Liver (tissue), 9 donors: Measurements from ENCODE around the gene LMF1. TPM values are rescaled to one million over a fixed set of nuclear protein-coding genes. Genes with fewer than 3 reads are reported as not detected.

ENCODE experiments used
- DNase-seq: peaks from one replicate; pipeline ENCODE4 v3.0.0-alpha.2; 2017; ENCODE audit warnings: low spot score
- H3K27ac ChIP-seq, 2 donors: one replicate each; pipeline ENCODE4 v1.7.0; 2013; ENCODE audit warnings: inconsistent platforms in 2 of 2, low read length in 2 of 2, control low read depth in 1 of 2, low read depth in 1 of 2, mild to moderate bottlenecking in 1 of 2
- H3K27me3 ChIP-seq, 4 donors: one replicate each; pipeline versions ENCODE4 v1.6.1 to v1.7.0; 2013; ENCODE audit warnings: low read length in 3 of 4, inconsistent platforms in 1 of 4, mild to moderate bottlenecking in 1 of 4, moderate library complexity in 1 of 4; ENCODE audit not compliant: control insufficient read depth in 4 of 4, insufficient read depth in 4 of 4
- H3K36me3 ChIP-seq, 4 donors: one replicate each; pipeline versions ENCODE4 v1.6.1 to v1.7.0; 2013; ENCODE audit warnings: low read length in 3 of 4, mild to moderate bottlenecking in 3 of 4, low read depth in 1 of 4, moderate library complexity in 1 of 4; ENCODE audit not compliant: control insufficient read depth in 4 of 4, insufficient read depth in 3 of 4
- H3K4me1 ChIP-seq, 4 donors: one replicate each; pipeline versions ENCODE4 v1.6.1 to v1.7.0; 2013; ENCODE audit warnings: low read length in 3 of 4, mild to moderate bottlenecking in 3 of 4, moderate library complexity in 1 of 4; ENCODE audit not compliant: control insufficient read depth in 4 of 4, insufficient read depth in 4 of 4
- H3K4me3 ChIP-seq, 3 donors: one replicate each; pipeline versions ENCODE4 v1.6.1 to v1.7.0; 2013; ENCODE audit warnings: low read length in 3 of 3, control low read depth in 1 of 3, low read depth in 1 of 3, mild to moderate bottlenecking in 1 of 3
- H3K9ac ChIP-seq, 2 donors: one replicate each; pipeline ENCODE4 v1.7.0; 2013; ENCODE audit warnings: low read length in 2 of 2, mild to moderate bottlenecking in 2 of 2, moderate library complexity in 2 of 2, control low read depth in 1 of 2, low read depth in 1 of 2
- H3K9me3 ChIP-seq, 4 donors: one replicate each; pipeline versions ENCODE4 v1.6.1 to v1.7.0; 2013; ENCODE audit warnings: low read length in 3 of 4; ENCODE audit not compliant: control insufficient read depth in 4 of 4
- EGR1 ChIP-seq, 2 donors: IDR thresholded peaks; 2 replicates each; pipeline ENCODE4 v1.6.1; 2016 to 2018; ENCODE audit warnings: antibody characterized with exemption in 2 of 2, low read depth in 2 of 2
- FOXA1 ChIP-seq: IDR thresholded peaks from 2 replicates; pipeline ENCODE4 v1.6.1; 2016; ENCODE audit warnings: antibody characterized with exemption
- FOXA2 ChIP-seq: IDR thresholded peaks from 2 replicates; pipeline ENCODE4 v1.6.1; 2016; ENCODE audit warnings: antibody characterized with exemption
- GABPA ChIP-seq, 2 donors: IDR thresholded peaks in 1 of 2; conservative IDR thresholded peaks in 1 of 2; 2 replicates each; pipeline ENCODE4 v1.6.1; 2016; ENCODE audit warnings: antibody characterized with exemption in 2 of 2, mild to moderate bottlenecking in 1 of 2, moderate library complexity in 1 of 2
- JUND ChIP-seq, 2 donors: IDR thresholded peaks; 2 replicates each; pipeline ENCODE4 v1.6.1; 2016; ENCODE audit warnings: antibody characterized with exemption in 2 of 2
- NR2F2 ChIP-seq: IDR thresholded peaks from 2 replicates; pipeline ENCODE4 v1.6.1; 2016; ENCODE audit warnings: antibody characterized with exemption
- RAD21 ChIP-seq, 2 donors: IDR thresholded peaks; 2 replicates each; pipeline ENCODE4 v1.6.1; 2016; ENCODE audit warnings: antibody characterized with exemption in 2 of 2, mild to moderate bottlenecking in 2 of 2
- RXRA ChIP-seq, 2 donors: IDR thresholded peaks; 2 replicates each; pipeline ENCODE4 v1.6.1; 2017 to 2018; ENCODE audit warnings: antibody characterized with exemption in 2 of 2, mild to moderate bottlenecking in 1 of 2
- SP1 ChIP-seq: IDR thresholded peaks from 2 replicates; pipeline ENCODE4 v1.6.1; 2018; ENCODE audit warnings: antibody characterized with exemption, mild to moderate bottlenecking
- WGBS: extraction: QIAGEN DNeasy Blood & Tissue Kit; methylation state at CpG from one replicate; pipeline ENCODE4 v1.1.7; 2013; 5-methylcytosine and 5-hydroxymethylcytosine counted together
- polyA plus RNA-seq, 2 donors: library from polyadenylated mRNA; stranded (reverse) in 1 of 2; unstranded in 1 of 2; fragments of 200-250 nt in 1 of 2; fragments of >200 nt in 1 of 2; fragmentation: Nextera tagmentation in 1 of 2; extraction: Ambion mirVana in 1 of 2; gene quantifications; one replicate each; pipeline versions ENCODE4 v1.2.1 to v1.2.3, GENCODE V29; 2013 to 2015
- total RNA-seq, 2 donors: library from RNA; depleted of rRNA; stranded (reverse); fragments of >200 nt; gene quantifications; one replicate each; pipeline ENCODE4 v1.2.3, GENCODE V29; 2014
- TF ChIP-seq, protein P1 (sequence below): fragments of 150-350 bp; IDR thresholded peaks from 2 replicates; pipeline ENCODE4 v1.5.1; 2017; ENCODE audit warnings: improper control_type of control experiment, low read depth, low read length; ENCODE audit not compliant: missing input control
- TF ChIP-seq, protein P2 (sequence below): IDR thresholded peaks from 2 replicates; pipeline ENCODE4 v1.6.1; 2016; ENCODE audit warnings: antibody characterized with exemption, mild to moderate bottlenecking
- TF ChIP-seq, protein P3 (sequence below): IDR thresholded peaks from 2 replicates; pipeline ENCODE4 v1.6.1; 2016; ENCODE audit warnings: antibody characterized with exemption
- donor health status: healthy.
- donor health status: healthy.
- donor health status: healthy.
- donor health status: healthy.
- donor health status: healthy.

The LMF1 gene
- total and polyA plus RNA-seq, 4 donors: 8.8 to 24.3 (median 12.6) TPM

DNA sequence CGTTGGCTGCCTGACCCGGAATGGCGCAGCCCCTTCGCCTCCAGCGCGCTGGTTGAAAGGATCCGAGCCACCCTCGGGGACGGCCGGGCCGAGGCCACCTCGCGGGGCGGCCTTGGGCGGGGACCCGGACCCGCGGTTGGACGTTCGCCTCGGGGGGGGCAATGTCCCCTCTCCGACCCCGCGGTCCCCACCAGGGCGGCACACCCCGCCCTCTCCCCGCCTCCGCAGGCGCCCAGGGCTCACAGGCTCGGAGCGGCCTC is 9.7 kb upstream of the LMF1 start:
- whole genome bisulfite sequencing: 4% methylated on average over 31 of the region's 31 CpGs
- Histone ChIP-seq H3K27me3 (peaks cover 0 to 3% (median 1%) of the 10 kb centered on the region in 4 donors), H3K4me3 (peak overlapping the region in 1 of 3 donors; percentile 56), H3K9me3 (no peaks in the 10 kb centered on the region), H3K27ac (no peak overlapping the region), H3K4me1 (peaks cover 3 to 23% (median 9%) of the 10 kb centered on the region in 4 donors), H3K9ac (no peak overlapping the region), H3K36me3 (no peaks in the 10 kb centered on the region)
- TF ChIP-seq SP1 (no peak), FOXA1 (no peak), FOXA2 (no peak), GABPA (IDR thresholded peaks at IDR 0.05 in 1 of 2, conservative IDR thresholded peaks at IDR 0.05 in 1 of 2) (no peak), RAD21 (IDR thresholded peaks at IDR 0.05) (no peak), EGR1 (IDR thresholded peaks at IDR 0.05; ENCODE audit: low read depth in 2 of 2) (no peak), NR2F2 (no peak)
- TF ChIP-seq, protein P1, sequence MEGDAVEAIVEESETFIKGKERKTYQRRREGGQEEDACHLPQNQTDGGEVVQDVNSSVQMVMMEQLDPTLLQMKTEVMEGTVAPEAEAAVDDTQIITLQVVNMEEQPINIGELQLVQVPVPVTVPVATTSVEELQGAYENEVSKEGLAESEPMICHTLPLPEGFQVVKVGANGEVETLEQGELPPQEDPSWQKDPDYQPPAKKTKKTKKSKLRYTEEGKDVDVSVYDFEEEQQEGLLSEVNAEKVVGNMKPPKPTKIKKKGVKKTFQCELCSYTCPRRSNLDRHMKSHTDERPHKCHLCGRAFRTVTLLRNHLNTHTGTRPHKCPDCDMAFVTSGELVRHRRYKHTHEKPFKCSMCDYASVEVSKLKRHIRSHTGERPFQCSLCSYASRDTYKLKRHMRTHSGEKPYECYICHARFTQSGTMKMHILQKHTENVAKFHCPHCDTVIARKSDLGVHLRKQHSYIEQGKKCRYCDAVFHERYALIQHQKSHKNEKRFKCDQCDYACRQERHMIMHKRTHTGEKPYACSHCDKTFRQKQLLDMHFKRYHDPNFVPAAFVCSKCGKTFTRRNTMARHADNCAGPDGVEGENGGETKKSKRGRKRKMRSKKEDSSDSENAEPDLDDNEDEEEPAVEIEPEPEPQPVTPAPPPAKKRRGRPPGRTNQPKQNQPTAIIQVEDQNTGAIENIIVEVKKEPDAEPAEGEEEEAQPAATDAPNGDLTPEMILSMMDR: no peak
- TF ChIP-seq, protein P2, sequence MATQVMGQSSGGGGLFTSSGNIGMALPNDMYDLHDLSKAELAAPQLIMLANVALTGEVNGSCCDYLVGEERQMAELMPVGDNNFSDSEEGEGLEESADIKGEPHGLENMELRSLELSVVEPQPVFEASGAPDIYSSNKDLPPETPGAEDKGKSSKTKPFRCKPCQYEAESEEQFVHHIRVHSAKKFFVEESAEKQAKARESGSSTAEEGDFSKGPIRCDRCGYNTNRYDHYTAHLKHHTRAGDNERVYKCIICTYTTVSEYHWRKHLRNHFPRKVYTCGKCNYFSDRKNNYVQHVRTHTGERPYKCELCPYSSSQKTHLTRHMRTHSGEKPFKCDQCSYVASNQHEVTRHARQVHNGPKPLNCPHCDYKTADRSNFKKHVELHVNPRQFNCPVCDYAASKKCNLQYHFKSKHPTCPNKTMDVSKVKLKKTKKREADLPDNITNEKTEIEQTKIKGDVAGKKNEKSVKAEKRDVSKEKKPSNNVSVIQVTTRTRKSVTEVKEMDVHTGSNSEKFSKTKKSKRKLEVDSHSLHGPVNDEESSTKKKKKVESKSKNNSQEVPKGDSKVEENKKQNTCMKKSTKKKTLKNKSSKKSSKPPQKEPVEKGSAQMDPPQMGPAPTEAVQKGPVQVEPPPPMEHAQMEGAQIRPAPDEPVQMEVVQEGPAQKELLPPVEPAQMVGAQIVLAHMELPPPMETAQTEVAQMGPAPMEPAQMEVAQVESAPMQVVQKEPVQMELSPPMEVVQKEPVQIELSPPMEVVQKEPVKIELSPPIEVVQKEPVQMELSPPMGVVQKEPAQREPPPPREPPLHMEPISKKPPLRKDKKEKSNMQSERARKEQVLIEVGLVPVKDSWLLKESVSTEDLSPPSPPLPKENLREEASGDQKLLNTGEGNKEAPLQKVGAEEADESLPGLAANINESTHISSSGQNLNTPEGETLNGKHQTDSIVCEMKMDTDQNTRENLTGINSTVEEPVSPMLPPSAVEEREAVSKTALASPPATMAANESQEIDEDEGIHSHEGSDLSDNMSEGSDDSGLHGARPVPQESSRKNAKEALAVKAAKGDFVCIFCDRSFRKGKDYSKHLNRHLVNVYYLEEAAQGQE: no peak
- TF ChIP-seq, protein P3, sequence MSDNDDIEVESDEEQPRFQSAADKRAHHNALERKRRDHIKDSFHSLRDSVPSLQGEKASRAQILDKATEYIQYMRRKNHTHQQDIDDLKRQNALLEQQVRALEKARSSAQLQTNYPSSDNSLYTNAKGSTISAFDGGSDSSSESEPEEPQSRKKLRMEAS: no peak
- no peak for DNase-seq

DNA sequence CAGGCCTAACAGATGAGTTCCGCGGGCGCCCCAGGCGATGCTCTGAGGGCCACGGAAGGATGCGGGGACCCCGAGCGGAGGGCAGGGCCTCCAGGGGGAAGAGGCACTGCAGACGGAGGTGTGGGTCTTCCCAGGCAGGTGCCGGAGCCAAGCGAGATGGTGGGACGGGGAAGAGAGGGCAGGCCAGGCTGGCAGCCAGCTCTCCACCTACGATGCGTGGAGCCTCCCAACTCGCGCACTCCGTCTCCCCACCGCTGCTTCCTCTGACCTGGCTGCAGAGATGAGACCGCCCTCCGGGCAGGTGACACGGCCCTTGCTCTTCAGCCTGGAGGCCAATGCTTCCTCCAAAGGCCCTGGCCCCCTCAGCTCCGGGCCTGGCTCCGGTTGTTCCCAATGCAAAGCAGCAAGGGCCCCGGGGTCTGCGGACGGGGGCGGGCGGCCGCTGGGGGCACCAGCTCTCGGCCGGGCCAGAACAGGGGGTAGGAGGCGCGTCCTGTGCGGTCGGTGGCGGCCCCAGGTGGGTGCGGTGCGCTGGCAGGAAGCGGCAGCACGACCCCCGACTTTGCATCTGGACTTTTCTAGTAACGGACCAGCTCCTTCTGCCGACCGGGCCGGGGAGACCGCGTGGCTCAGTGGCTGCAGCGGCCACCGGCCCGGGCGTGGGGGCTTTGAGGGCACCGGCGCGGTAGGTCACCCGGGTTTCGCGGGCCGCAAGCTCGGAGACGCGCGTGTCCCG is 9.2 kb upstream of the LMF1 start:
- 24% methylated on average over 63 of the region's 63 CpGs for WGBS
- peaks cover 0 to 3% (median 1%) of the 10 kb centered on the region in 4 donors for H3K27me3 ChIP-seq
- peaks cover 3 to 23% (median 9%) of the 10 kb centered on the region in 4 donors for H3K4me1 ChIP-seq
- no peaks in the 10 kb centered on the region for H3K36me3 ChIP-seq
- no peaks in the 10 kb centered on the region for H3K9me3 ChIP-seq
- H3K4me3 ChIP-seq: peak overlapping the region in 1 of 3 donors; percentile 56
- no peak overlapping the region for H3K9ac ChIP-seq
- no peak for DNase-seq
- H3K27ac ChIP-seq: no peak overlapping the region
- TF ChIP-seq SP1 (no peak), RAD21 (IDR thresholded peaks at IDR 0.05) (no peak), JUND (IDR thresholded peaks at IDR 0.05) (no peak), RXRA (IDR thresholded peaks at IDR 0.05) (no peak), EGR1 (IDR thresholded peaks at IDR 0.05; ENCODE audit: low read depth in 2 of 2) (no peak)
- TF ChIP-seq, protein P1: no peak
- TF ChIP-seq, protein P2: no peak
